GM23338 (cell line): ENCODE measurements around the gene RAB6A. TPM values are rescaled to one million over a fixed set of nuclear protein-coding genes. Genes with fewer than 3 reads are reported as not detected.
A peak's percentile ranks its signal among the peaks of the same experiment; 100 is the strongest.

Source experiments
- ATAC-seq: fragments of 200-7000 bp; cut with Tn5 transposase; 3 replicates; pipeline ENCODE4 v1.9.1; 2020
- DNase-seq: peaks from one replicate; pipeline ENCODE4 v3.0.0-alpha.2; 2015; ENCODE audit warnings: low spot score
- H2AFZ ChIP-seq: fragments of 200-600 bp; sonication (generic); 2 replicates; pipeline ENCODE4 v1.8.0; 2016; ENCODE audit warnings: antibody characterized with exemption, mild to moderate bottlenecking, moderate library complexity
- H3F3A ChIP-seq: fragments of 200-600 bp; sonication (generic); replicated peaks from 2 replicates; pipeline ENCODE4 v1.8.0; 2017; ENCODE audit warnings: antibody characterized with exemption, mixed run types, low read depth
- H3K27ac ChIP-seq: fragments of 200-600 bp; sonication (generic); 2 replicates; pipeline ENCODE4 v1.6.1; 2016; ENCODE audit warnings: low read depth
- H3K27me3 ChIP-seq: fragments of 200-600 bp; sonication (generic); 2 replicates; pipeline ENCODE4 v1.8.0; 2016; ENCODE audit warnings: mild to moderate bottlenecking, mixed run types, moderate library complexity; ENCODE audit not compliant: insufficient read depth
- H3K36me3 ChIP-seq: fragments of 200-600 bp; sonication (generic); 2 replicates; pipeline ENCODE4 v1.8.0; 2016; ENCODE audit warnings: mild to moderate bottlenecking; ENCODE audit not compliant: insufficient read depth
- H3K4me1 ChIP-seq: fragments of 200-600 bp; sonication (generic); 2 replicates; pipeline ENCODE4 v1.8.0; 2016; ENCODE audit warnings: mild to moderate bottlenecking, moderate library complexity; ENCODE audit not compliant: insufficient read depth
- H3K4me2 ChIP-seq: fragments of 200-600 bp; sonication (generic); 2 replicates; pipeline ENCODE4 v1.7.1; 2017; ENCODE audit warnings: mixed run types
- H3K4me3 ChIP-seq: fragments of 200-600 bp; sonication (generic); 2 replicates; pipeline ENCODE4 v1.6.1; 2016; ENCODE audit warnings: mixed run types
- H3K79me2 ChIP-seq: fragments of 200-600 bp; sonication (generic); replicated peaks from 2 replicates; pipeline ENCODE4 v1.8.0; 2017; ENCODE audit warnings: mild to moderate bottlenecking; ENCODE audit not compliant: insufficient read depth
- H3K9me2 ChIP-seq: fragments of 200-600 bp; sonication (generic); 2 replicates; pipeline ENCODE4 v1.8.0; 2017; ENCODE audit not compliant: insufficient read depth
- H4K20me1 ChIP-seq: fragments of 200-600 bp; sonication (generic); replicated peaks from 2 replicates; pipeline ENCODE4 v1.8.0; 2017; ENCODE audit warnings: mild to moderate bottlenecking; ENCODE audit not compliant: insufficient read depth
- H3K27ac Mint-ChIP-seq: 2 replicates; pipeline ENCODE4 v1.8.0; 2020; ENCODE audit warnings: inconsistent platforms, mild to moderate bottlenecking, moderate library complexity, mixed read lengths
- H3K27me3 Mint-ChIP-seq: 3 replicates; pipeline ENCODE4 v1.8.0; 2022; ENCODE audit warnings: low read depth, mild to moderate bottlenecking, moderate library complexity, mixed read lengths, inconsistent platforms; ENCODE audit not compliant: insufficient read depth, poor library complexity
- H3K36me3 Mint-ChIP-seq: 3 replicates; pipeline ENCODE4 v1.8.0; 2021; ENCODE audit warnings: low read depth, mild to moderate bottlenecking, inconsistent platforms, moderate library complexity, mixed read lengths
- H3K4me1 Mint-ChIP-seq: 3 replicates; pipeline ENCODE4 v1.8.0; 2020; ENCODE audit warnings: mild to moderate bottlenecking, inconsistent platforms, mixed read lengths
- H3K4me3 Mint-ChIP-seq: 3 replicates; pipeline ENCODE4 v1.8.0; 2021; ENCODE audit warnings: moderate library complexity, mild to moderate bottlenecking, inconsistent platforms, mixed read lengths
- H3K9me3 Mint-ChIP-seq: 3 replicates; pipeline ENCODE4 v1.8.0; 2020; ENCODE audit warnings: moderate library complexity, mild to moderate bottlenecking, inconsistent platforms, mixed read lengths
- CREB1 ChIP-seq: fragments of 250-450 bp; sonication (Bioruptor Pico); IDR thresholded peaks from 2 replicates; pipeline ENCODE4 v1.5.0; 2020; ENCODE audit warnings: low read depth, mild to moderate bottlenecking, moderate library complexity
- CTCF ChIP-seq, 2 experiments: fragments of 200-600 bp in 1 of 2; sonication (generic) in 1 of 2; conservative IDR thresholded peaks; 2 replicates each; pipeline versions ENCODE4 v1.5.1 to v1.6.1; 2016 to 2017; ENCODE audit warnings: antibody characterized with exemption in 2 of 2, low read depth in 2 of 2, mild to moderate bottlenecking in 2 of 2, moderate library complexity in 1 of 2
- ETS1 ChIP-seq: IDR thresholded peaks from 2 replicates; pipeline ENCODE4 v1.6.1; 2016; ENCODE audit warnings: antibody characterized with exemption
- EZH2 ChIP-seq: fragments of 200-600 bp; sonication (generic); IDR thresholded peaks from one replicate; pipeline ENCODE4 v1.8.0; 2017; ENCODE audit warnings: antibody characterized with exemption, mild to moderate bottlenecking, low read depth; ENCODE audit not compliant: unreplicated experiment
- EZH2phosphoT487 ChIP-seq: fragments of 200-600 bp; sonication (generic); IDR thresholded peaks from one replicate; pipeline ENCODE4 v1.8.1; 2018; ENCODE audit warnings: antibody characterized with exemption; ENCODE audit not compliant: unreplicated experiment
- JUNB ChIP-seq: IDR thresholded peaks from one replicate; pipeline ENCODE4 v1.6.1; 2016; ENCODE audit warnings: antibody characterized with exemption; ENCODE audit not compliant: unreplicated experiment
- NANOG ChIP-seq: IDR thresholded peaks from 2 replicates; pipeline ENCODE4 v1.6.1; 2016; ENCODE audit warnings: antibody characterized with exemption, borderline replicate concordance
- POLR2AphosphoS5 ChIP-seq: IDR thresholded peaks from 2 replicates; pipeline ENCODE4 v1.6.1; 2016; ENCODE audit warnings: antibody characterized with exemption, low read depth
- REST ChIP-seq: IDR thresholded peaks from one replicate; pipeline ENCODE4 v1.6.1; 2018; ENCODE audit warnings: antibody characterized with exemption; ENCODE audit not compliant: unreplicated experiment
- STAT1 ChIP-seq: IDR thresholded peaks from one replicate; pipeline ENCODE4 v1.6.1; 2016; ENCODE audit warnings: antibody characterized with exemption; ENCODE audit not compliant: unreplicated experiment
- ZNF114 ChIP-seq: fragments of 250-450 bp; sonication (Bioruptor Pico); IDR thresholded peaks from 2 replicates; pipeline ENCODE4 v1.5.0; 2020; ENCODE audit warnings: mild to moderate bottlenecking, moderate library complexity
- ZNF331 ChIP-seq: fragments of 250-450 bp; sonication (Bioruptor Pico); IDR thresholded peaks from 2 replicates; pipeline ENCODE4 v1.5.0; 2020; ENCODE audit warnings: low read depth, mild to moderate bottlenecking, moderate library complexity
- polyA plus RNA-seq: library from polyadenylated mRNA; unstranded; fragments of >200 nt; fragmentation: Nextera tagmentation; extraction: Ambion mirVana; gene quantifications from 2 replicates; pipeline ENCODE4 v1.2.1, GENCODE V29; 2016
- total RNA-seq: library from RNA; depleted of rRNA; stranded (reverse); fragments of >200 nt; shearing (Covaris generic); gene quantifications from 2 replicates; pipeline ENCODE4 v1.2.3, GENCODE V29; 2014

Gene RAB6A
- total and polyA plus RNA-seq, 2 experiments from 2014 or later, result 61.1 to 127 TPM

- Histone ChIP-seq H3K9me2 (peaks cover 6% of the 10 kb centered on the region; the same call in 1 of the 2 replicates), H3F3A (peaks cover 4% of the 10 kb centered on the region), H3K79me2 (no peaks in the 10 kb centered on the region), H3K4me3 (no peak overlapping the region), H3K27me3 (peaks cover 26% of the 10 kb centered on the region), H2AFZ (no peak overlapping the region), H3K4me2 (0 out of 2 replicates have a peak overlapping the region, but pooled peaks have one; percentile 60), H3K4me1 (peaks cover 14% of the 10 kb centered on the region; the same call in 1 of the 2 replicates), H3K27ac (0 out of 2 replicates have a peak overlapping the region, but pooled peaks have one; percentile 6), H4K20me1 (no peaks in the 10 kb centered on the region), H3K36me3 (no peaks in the 10 kb centered on the region)
- DNase-seq (no peak), ATAC-seq (no peak)
- Mint-ChIP-seq H3K27ac (no peak overlapping the region), H3K4me3 (no peak overlapping the region), H3K9me3 (no peaks in the 10 kb centered on the region), H3K4me1 (peaks cover 12% of the 10 kb centered on the region), H3K36me3 (no peaks in the 10 kb centered on the region), H3K27me3 (peaks cover 26% of the 10 kb centered on the region)
- TF ChIP-seq ZNF331 (CRISPR knock-in tag) (no peak), REST (no peak), POLR2AphosphoS5 (no peak), EZH2phosphoT487 (no peak), ZNF114 (CRISPR knock-in tag) (no peak), JUNB (no peak), NANOG (no peak), CREB1 (CRISPR knock-in tag) (no peak), EZH2 (no peak)
Measured at GRCh38 chr11:73664877-73665276, 96.0 kb downstream of the RAB6A start.

GRCh38 chr11:73663604-73664495, 97.0 kb downstream of the RAB6A start:
- peaks cover 33% of the 10 kb centered on the region for H3K27me3 Mint-ChIP-seq
- ATAC-seq, result no peak
- H3K9me2 ChIP-seq, result peaks cover 6% of the 10 kb centered on the region; the same call in 1 of the 2 replicates
- no peak overlapping the region for H3K27ac ChIP-seq
- no peaks in the 10 kb centered on the region for H3K9me3 Mint-ChIP-seq
- DNase-seq, result no peak
- no peaks in the 10 kb centered on the region for H3K36me3 ChIP-seq
- H3K79me2 ChIP-seq, result no peaks in the 10 kb centered on the region
- no peak overlapping the region for H3K4me3 ChIP-seq
- H3K36me3 Mint-ChIP-seq, result no peaks in the 10 kb centered on the region
- H2AFZ ChIP-seq, result no peak overlapping the region
- H3K4me1 ChIP-seq, result peaks cover 14% of the 10 kb centered on the region; the same call in 1 of the 2 replicates
- no peak overlapping the region for H3K4me2 ChIP-seq
- H3K27ac Mint-ChIP-seq, result no peak overlapping the region
- H3K4me1 Mint-ChIP-seq, result peaks cover 12% of the 10 kb centered on the region
- no peak overlapping the region for H3K4me3 Mint-ChIP-seq
- TF ChIP-seq ZNF331 (CRISPR knock-in tag) (no peak), ETS1 (no peak), ZNF114 (CRISPR knock-in tag) (no peak), CREB1 (CRISPR knock-in tag) (no peak), STAT1 (no peak), EZH2 (no peak), CTCF (conservative IDR thresholded peaks at IDR 0.05; ENCODE audit: low read depth in 2 of 2) (no peak), NANOG (no peak), REST (no peak)
- H3K27me3 ChIP-seq, result peaks cover 36% of the 10 kb centered on the region
- H4K20me1 ChIP-seq, result no peaks in the 10 kb centered on the region; the same call in 1 of the 2 replicates
- peaks cover 4% of the 10 kb centered on the region for H3F3A ChIP-seq
